Renal pelvis (tissue), 4 donors: ENCODE results near the gene CDC25B. TPM values are rescaled to one million over a fixed set of nuclear protein-coding genes. Genes with fewer than 3 reads are reported as not detected.
"Not testable (repeated sequence)": the region's sequence is repeated elsewhere in the genome, so short reads cannot be mapped to it uniquely, and the experiment has no call there.

Experiments
- DNase-seq: peaks from one replicate; pipeline ENCODE4 v3.0.0-alpha.2; 2013
- polyA plus RNA-seq, 3 donors: library from polyadenylated mRNA; unstranded; fragments of 120-200 nt; gene quantifications; one replicate each; pipeline ENCODE4 v1.2.1, GENCODE V29; 2013; ENCODE audit not compliant: insufficient read length in 3 of 3

CDC25B gene
- polyA plus RNA-seq, 3 donors, result 40.0 to 42.0 (median 41.5) TPM

DNA sequence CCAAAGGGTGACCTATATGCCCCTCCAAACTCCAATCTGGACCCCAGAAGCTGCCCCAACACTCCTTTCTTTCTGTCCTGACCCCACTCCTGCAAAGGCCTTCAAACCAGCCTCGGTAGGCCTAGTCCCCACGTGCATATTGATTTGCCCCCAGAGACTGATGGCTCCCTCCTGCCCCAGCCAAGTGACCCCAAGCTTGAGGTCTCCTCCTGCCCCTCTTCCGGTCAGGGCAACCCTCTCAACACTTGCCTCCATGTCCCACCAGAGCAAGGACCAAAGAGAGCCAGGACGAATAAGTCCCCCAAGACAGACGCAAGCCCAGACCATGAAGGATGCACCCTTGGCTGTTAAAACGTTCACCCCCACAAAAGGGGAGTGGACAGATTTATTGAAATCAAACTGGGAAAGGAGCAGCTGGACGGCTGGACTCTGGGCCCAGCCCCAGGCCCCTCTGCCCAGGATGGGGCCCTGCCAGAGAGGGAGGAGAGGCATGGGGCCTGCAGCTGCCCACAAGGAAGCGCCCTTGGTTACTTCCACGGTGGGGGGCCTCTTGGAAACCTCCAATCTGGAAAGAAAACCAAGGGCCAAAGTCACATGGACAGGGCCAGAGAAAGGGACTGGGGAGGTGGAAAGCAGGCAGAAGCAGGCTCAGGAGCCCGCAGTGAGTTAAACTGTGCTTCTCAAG lies 12.5 kb upstream of the CDC25B start:
- no peak for DNase-seq

DNA sequence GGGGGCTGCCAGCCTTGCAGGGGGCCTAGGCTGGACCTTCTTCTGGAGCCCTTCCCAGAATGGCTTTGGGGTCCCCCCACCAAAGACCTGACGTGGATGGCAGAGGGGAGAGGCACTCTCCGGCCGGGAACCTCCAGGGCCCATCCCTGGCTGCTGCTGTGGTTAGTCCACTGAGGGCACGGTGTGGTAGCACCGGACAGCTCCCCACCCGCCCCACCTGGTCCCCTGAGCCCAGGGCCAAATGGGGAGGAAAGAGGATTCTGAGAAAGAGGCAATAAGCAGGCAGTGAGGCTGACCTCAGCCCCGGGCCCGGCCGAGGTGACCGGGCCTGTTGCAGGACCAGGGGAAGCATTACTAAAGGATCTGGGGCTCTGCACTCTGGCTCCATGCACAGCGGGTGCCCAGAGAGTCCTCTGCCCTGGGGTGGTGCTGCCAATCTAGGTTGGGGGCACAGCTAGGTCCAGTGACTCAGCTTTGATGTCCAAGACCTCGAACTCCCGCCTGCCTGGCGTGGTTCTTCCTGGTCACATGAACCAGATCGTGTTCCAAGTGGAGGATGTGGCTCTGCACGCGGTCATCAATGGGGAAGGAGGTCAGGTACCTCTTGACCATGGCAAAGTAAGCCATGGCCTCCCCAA lies 11.8 kb upstream of the CDC25B start:
- no peak for DNase-seq

DNA sequence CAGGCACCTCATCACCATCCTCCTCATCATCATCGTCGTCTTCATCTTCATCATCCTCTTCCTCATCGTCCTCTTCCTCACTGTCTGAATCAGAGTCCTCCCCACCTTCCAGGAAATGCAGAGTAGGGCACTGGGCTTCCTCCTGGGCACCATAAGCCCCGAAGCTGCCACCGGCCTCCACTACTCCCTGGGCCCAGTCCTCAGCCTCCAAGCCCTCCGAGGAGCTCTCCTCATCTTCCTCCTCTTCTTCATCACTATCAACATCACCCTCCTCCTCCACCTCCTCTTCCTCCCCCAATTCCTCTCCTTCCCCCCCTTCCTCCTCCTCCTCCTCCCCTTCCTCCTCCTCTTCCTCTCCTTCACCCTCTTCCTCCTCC lies 11.3 kb upstream of the CDC25B start:
- DNase-seq, result no peak

DNA sequence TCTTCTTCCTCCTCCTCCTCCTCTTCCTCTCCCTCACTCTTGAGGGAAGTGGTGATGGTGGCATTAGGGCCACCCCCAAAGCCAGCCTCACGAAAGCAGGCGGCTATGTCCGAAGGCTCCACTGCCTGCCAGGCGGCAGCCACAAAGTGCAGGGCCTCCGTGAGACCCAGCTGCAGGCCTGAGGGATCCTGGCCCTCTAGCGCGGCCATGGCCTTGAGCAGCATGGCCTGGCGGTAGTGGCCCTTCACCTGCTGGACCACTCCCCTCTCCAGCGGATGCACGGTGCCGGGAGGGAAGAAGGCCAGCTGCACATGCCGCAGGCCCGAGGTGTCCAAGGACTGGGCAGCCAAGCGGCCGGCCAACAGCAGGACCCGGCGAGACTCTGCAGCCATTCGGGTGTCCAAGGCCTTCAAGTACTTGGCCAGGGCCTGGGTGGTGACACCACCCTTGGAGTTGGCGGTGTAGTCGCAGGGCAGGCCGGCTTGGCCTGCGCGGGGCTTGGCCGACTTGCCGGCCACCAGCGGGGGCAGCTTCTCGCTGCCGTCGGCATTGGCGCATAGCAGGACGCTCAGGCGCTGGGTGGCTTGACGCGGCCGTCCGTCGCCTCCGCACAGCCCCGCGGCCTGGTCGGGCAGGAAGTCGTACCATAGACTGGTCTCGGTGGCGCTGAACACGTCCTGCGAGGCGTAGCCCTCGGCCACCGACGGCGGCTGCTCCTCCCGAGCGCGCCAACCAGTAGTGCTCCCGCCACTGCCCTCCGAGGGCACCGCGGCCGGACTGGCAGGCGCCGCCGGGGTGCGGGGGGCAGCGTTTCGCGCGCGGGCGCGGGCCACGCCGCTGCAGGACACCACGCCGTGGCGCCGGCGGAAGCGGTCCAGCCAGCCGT lies 10.6 kb upstream of the CDC25B start:
- DNase-seq, result no peak

DNA sequence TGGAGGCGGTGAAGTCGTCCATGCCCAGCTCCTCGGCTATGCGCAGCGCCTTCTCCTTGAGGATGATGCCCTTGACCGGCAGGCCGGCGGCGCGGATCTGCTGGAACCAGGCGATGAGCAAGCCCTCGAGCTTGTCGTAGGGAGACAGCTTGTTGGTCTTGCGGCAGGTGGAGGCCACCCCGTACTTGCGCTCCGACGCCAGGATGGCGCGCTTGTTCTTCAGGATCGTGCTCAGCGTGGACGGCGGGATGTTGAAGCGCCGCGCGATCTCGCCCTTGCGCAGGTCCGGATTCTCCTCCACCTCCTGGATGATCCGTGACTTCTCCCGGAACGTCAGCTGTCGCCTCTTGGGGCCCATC lies 10.0 kb upstream of the CDC25B start:
- DNase-seq, result no peak

DNA sequence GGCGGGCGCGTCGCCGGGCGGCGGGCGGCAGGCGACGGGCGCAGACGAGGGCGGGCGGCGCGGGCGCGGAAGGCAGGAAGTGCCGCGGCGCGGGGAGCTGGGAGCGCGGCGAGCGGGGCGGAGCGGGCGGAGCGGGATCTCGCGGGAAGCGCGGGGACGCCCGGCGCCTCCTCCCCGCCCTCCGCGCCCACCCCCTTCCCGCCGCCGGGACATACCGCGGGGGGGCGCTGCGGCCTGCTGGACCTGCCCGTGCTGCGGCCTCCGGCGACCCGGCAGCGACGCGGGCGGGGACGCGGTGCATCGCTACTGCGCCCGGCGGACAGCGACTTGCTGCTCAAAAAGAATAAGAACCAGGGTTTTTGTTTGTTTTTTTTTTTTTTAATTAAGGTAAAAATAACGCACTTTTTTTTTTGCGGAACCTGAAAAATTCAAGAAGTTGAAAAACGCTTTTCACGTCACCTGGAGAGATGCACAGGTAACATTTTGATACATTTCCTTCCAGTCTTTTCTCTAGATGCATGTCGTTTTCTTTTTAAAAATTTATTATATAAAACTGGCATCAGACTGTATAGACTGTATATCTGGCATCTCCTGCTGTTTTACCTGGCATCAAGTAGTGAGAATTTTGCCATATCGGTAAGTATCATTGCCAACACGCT lies 9.3 kb upstream of the CDC25B start, which contains the start of gene CENPB:
TSS of gene CENPB (minus strand) at position 76 of the 659 bp plus-strand sequence. CDS start 257 bp downstream, outside the sequence.
- peak; percentile 90 for DNase-seq

DNA sequence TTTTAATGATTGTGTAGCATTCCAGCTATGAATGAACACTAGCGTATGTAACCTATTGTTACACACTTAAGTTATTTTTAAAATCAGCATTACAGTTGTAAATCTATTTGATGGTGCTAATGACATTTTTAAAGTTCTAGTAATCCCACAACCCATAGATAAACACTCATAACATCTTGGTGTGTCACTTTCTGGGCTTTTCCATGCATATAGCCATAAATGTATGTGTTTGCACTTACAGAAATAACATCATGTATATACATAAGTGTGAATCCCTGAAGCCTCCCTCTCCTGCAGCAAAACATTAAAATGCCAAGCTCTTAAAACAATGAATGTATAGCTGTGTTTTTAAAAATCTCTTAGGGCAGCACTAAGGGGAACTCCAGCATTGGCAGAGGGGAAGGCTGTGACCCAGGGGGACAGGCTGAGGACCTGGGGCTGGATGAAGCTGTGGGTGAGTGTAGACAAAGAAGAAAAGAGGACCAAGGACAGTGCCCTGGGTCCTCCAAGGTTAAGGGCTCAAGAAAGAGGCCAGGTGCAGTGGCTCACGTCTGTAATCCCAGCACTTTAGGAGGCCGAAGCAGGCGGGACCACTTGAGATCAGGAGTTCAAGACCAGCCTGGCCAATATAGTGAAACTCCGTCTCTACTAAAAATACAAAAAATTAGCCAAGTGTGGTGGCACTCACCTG lies 8.6 kb upstream of the CDC25B start:
- no peak for DNase-seq

DNA sequence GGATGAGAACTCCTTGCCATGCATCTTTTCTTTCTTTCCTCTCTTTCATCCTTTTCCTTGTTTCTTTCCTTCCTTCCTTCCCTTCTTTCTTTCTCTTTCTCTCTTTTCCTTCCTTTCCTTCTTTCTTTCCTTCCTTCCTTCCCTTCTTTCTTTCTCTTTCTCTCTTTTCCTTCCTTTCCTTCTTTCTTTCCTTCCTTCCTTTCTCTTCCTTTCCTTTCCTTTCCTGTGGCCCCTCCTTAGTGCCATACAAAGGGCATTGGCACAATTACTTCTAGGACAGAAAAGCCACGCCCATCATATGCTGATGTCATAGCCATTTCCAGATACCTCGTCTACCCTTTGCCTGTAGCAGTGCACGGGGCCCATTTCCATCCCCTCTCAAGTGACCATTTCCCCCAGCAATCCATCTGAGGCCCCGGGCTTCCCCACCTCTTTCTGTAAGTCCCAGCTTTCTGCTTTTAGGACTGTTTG lies 7.4 kb upstream of the CDC25B start:
- DNase-seq, result no peak

DNA sequence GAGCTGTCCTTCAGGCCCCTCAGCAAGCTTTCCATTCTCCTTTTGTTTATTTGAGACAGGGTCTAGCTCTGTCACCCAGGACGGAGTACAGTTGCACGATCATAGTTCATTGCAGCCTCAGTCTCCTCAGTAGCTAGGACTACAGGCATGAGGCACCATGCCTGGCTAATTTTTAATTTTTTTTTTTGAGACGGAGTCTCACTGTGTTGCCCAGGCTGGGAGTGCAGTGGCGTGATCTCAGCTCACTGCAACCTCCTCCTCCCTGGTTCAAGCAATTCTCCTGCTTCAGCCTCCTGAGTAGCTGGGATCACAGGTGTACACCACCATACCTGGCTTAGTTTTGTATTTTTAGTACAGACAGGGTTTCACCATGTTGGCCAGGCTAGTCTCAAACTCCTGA lies 6.9 kb upstream of the CDC25B start:
- not testable (repeated sequence) for DNase-seq

DNA sequence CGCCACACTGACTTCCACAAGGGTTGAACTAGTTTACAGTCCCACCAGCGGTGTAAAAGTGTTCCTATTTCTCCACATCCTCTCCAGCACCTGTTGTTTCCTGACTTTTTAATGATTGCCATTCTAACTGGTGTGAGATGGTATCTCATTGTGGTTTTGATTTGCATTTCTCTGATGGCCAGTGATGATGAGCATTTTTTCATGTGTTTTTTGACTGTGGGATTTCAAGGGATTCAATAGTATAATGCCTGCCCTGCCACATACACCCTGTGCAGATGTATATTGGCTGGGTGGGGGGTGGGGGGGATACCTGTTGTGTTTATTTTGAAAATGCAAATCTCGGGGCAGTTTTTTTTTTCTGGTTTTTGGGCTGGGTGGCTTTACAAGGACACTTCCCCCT lies 1.9 kb upstream of the CDC25B start:
- DNase-seq, result not testable (repeated sequence)

DNA sequence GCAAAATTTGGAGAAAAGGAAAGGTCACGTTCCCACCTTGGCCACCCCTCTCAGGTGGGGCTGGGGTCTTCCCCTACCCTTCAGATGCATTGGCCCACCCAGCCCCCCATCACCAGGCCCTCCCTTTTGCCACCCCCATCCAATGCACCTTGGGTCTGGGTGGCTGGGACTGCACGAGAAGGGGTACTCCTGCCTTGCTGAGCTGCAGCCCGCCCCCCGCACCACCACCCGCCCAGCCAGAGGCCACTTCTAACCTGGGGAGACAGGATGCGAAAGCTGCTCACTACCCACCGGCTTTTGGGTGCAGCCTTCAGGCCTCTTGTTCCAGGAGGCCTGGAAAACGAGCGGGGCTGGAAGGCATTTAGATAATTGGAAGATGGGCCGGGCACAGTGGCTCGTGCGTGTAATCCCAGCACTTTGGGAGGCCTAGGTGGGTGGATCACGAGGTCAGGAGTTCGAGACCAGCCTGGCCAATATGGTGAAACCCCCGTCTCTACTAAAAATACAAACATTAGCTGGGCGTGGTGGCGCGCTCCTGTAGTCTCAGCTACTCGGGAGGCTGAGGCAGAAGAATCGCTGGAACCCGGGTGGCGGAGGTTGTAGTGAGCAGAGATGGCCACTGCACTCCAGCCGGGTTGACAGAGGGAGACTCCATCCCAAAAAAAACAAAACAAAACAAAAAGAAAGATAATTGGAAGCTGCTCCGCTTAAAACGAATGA lies 1.2 kb upstream of the CDC25B start:
- no peak for DNase-seq

DNA sequence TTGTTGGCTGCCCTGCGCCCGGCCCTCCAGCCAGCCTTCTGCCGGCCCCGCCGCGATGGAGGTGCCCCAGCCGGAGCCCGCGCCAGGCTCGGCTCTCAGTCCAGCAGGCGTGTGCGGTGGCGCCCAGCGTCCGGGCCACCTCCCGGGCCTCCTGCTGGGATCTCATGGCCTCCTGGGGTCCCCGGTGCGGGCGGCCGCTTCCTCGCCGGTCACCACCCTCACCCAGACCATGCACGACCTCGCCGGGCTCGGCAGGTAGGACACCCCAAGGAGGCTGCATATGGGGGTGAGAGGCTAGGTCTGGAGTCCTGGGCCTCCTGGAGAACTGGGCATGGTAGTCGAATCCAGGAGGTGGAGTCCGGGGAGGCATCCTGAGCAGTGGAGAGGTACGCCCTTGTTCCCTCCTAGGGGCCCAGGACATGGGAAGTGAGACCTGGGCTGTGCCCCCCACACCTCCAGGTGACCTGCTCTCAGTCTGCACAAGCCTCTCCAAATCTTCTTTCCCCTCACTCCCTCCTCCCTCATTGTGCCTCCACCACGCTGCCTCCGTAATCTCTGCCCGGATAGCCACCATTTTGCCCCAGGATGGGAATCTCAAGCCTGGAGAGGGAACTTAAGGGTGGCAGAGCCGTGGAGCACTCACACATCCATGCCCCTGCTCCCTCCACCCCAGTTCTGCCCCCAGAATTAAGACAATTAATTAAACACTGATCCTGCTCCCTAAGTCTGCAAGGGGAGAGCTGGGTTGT lies 541 bp downstream of the CDC25B start:
- no peak for DNase-seq

DNA sequence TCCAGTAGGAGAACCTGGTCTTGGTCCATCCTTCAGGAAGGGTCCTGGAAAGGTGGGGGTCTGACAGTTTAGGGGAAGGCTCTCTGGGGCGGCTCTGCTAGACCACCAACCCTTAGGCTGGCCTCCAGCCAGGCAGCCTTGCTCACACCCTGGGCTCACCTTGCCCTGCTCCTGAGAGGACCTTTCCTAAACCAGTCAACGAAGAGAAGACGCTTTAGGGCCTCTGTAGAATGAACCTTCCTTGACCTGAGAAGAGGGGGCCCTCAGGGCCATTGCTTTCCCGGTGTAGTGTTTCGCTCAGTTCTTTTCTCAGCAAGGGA lies 1.1 kb downstream of the CDC25B start:
- DNase-seq, result no peak

DNA sequence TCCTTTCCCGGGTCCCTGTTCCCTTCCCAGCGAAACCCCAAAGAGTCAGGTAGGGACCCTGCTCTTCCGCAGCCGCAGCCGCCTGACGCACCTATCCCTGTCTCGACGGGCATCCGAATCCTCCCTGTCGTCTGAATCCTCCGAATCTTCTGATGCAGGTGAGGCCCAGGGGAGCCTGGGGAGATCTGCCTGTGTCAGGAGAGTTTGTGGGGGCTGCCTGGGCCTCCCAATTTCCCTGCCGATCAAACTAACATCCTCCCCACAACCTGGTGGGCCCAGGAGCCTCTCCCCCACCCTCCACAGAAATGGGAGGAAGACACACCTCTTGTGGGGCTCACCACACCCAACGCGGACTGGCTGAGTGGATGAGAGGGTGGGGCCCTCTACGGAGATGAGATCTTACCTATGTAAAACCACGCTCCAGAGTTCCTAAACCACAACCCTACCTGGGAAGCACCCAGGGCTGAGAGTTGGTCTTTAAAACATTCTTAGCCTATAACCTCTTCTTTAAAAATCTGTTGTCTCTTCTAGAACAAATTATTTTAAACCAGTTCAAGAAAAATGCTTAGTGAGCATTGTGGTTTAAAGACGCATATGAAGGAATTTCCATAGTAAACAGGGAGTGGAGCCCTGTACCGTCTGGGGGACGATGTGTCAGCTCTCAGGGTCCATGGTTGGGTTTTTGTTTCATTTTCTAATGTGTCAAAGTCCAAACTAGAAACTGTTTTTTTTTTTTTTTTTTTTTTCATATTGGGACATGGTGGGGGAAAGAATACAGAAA lies 1.7 kb downstream of the CDC25B start:
- no peak for DNase-seq

DNA sequence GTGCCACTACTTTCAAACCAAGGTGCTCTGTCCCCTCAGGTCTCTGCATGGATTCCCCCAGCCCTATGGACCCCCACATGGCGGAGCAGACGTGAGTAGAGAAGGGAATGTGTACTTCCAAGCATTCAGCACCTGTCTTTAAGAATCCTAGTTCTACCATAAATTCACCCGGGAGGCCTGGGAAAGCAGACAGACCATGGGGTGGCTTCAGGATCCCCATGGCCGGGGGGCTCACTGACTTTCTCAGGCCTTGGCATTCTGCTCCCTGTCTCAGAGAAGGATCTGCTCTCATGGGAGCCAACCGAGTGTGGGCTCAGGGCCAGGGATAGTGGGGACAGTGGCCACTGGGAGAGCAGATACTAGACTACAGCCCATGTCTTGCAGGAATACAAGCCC lies 2.3 kb downstream of the CDC25B start:
- no peak for DNase-seq

DNA sequence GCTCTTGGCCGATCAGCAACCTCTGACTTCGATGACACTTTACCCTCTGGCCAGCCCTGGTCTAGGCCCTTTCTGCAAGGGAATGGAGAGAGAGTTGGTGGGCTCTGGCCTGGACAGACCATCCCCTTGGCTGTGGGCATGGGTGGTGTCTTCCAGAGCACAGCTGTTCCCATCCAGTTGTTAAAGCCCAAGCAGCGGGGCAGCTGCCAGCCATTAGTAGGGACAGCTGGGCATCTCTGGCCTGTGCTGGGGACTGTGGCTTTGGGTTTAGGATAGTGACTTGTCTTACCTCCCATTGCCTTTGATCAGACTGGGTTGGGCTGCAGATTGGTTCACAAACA lies 2.8 kb downstream of the CDC25B start:
- no peak for DNase-seq

DNA sequence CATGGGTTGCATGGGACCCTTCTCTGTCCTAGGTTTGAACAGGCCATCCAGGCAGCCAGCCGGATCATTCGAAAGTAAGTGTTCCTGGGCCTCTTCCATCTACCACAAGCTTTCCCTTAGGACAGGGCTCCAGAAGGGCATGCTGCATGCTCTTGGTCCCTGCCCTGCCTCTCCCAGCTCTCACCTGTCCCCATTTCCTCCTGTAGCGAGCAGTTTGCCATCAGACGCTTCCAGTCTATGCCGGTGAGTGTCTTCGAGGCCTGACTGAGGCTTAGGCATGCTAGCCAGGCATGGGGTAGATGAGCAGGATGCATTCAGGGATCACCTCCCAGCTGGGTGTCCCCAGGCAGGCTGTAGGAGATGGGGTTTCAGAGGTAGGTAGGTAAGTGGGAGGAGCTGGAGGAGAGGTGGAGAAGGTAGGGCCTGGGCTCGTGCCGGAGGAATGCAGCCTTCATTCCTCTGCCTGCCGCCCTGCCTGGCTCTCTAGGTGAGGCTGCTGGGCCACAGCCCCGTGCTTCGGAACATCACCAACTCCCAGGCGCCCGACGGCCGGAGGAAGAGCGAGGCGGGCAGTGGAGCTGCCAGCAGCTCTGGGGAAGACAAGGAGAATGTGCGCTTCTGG lies 4.3 kb downstream of the CDC25B start:
- DNase-seq, result no peak

DNA sequence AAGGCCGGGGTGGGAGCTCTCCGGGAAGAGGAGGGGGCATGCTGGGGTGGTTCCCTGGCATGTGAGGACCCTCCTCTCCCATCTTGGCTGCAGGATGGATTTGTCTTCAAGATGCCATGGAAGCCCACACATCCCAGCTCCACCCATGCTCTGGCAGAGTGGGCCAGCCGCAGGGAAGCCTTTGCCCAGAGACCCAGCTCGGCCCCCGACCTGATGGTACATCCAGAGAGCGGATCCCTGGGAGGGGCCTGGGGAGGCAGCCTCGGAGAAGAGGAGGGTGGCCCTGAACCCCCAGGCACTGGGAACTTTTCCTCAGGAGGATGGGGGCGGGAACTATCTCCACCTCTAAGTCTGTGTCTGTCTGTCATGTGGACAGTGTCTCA lies 4.8 kb downstream of the CDC25B start:
- no peak for DNase-seq

DNA sequence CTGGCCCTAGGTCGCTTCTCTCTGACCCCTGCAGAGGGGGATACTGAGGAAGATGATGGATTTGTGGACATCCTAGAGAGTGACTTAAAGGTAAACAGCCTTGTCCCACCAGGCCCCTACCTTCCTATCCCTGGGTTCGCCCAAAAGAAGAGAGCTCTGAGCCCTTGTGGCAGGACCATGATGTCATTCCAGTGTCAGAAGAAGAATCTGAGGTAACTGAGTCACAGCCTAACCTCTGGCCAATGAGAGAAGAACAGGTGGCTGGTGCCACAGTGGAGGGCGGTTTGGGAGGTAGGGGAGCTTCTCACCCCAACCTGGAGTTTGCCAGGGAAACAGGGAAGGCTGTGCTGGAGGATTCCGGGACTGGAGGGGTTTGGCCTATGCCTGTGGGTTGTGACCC lies 5.2 kb downstream of the CDC25B start:
- DNase-seq, result no peak
